ENCODE measurements around the gene BPIFB6.

DNA sequence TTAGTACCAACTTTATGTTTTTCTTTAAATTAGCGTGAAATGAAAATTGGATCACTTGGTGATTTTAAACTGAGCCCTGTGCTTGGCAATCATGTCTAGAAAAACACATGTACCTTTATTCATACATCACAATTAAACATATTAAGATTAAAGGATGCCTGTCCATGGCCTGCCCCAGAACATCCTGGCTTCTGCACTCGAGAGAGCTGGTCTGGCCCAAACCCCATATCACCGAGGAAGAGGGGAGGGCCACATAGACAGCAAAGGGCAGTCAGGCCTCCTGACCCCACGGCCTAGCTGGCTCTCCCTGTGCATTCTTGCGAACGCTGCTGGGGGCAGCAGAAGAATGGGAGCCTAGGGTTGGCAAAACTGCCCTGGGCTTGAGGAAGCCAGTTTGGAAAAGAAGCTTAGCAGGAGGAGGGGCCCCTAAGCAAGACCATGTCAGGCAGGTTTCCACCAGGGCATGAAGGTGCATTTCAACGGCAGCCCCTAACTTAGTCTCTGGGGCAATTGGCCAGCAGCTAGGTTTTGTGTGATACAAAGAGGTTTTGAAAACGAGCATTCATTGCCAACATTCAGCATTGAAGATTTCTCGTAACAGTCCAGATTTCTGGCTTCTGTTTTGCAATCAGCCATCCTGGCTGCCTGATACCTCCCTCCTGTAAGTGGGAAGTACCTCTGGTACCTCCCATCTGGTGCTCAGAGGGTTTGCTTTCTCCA lies 30.8 kb downstream of the BPIFB6 start:
- TF ChIP-seq EZH2phosphoT487 (IDR thresholded peaks at IDR 0.05; ENCODE audit: borderline replicate concordance, low read length), result no peak
- TF ChIP-seq, protein P1, sequence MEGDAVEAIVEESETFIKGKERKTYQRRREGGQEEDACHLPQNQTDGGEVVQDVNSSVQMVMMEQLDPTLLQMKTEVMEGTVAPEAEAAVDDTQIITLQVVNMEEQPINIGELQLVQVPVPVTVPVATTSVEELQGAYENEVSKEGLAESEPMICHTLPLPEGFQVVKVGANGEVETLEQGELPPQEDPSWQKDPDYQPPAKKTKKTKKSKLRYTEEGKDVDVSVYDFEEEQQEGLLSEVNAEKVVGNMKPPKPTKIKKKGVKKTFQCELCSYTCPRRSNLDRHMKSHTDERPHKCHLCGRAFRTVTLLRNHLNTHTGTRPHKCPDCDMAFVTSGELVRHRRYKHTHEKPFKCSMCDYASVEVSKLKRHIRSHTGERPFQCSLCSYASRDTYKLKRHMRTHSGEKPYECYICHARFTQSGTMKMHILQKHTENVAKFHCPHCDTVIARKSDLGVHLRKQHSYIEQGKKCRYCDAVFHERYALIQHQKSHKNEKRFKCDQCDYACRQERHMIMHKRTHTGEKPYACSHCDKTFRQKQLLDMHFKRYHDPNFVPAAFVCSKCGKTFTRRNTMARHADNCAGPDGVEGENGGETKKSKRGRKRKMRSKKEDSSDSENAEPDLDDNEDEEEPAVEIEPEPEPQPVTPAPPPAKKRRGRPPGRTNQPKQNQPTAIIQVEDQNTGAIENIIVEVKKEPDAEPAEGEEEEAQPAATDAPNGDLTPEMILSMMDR (conservative IDR thresholded peaks at IDR 0.05; ENCODE audit: low read depth, low read length), result no peak

Data from PC-3 (cell line).